SH-SY5Y (cell line): ENCODE measurements around the gene TTBK2.

Source experiments
- GATA2 ChIP-seq: IDR thresholded peaks from 2 replicates; pipeline ENCODE4 v1.6.1; 2011; ENCODE audit warnings: mild to moderate bottlenecking, low read depth, low read length
- GATA3 ChIP-seq: IDR thresholded peaks from 2 replicates; pipeline ENCODE4 v1.6.1; 2011; ENCODE audit warnings: low read depth, mild to moderate bottlenecking, low read length, moderate library complexity

DNA sequence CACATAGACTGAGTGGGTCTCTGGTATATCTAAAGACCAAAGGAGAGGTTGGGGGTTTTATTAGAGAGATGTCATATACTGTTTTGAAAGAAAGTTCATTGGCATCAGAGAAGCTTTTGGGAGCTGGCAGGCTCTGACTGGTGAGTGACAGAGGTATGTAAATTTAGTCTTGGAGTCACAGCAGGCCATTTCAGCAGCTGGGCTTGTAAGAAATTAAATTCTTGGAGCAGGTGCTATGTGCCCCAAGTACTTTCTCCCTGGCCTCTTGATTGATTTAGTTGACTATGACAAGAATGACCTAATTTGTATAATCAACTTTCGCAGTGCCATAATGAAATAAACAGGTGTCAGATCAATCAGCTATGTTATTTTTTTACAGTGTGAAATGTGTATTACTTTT, 135.9 kb downstream of the TTBK2 start:
- TF ChIP-seq GATA2 (no peak), GATA3 (no peak)
